HG03520 (cell line): ENCODE measurements around the gene REXO1.

Source experiments
- ATAC-seq: cut with Tn5 transposase; IDR thresholded peaks from one replicate; pipeline ENCODE4 v1.9.1; 2021; ENCODE audit warnings: mild to moderate bottlenecking, moderate library complexity; ENCODE audit not compliant: unreplicated experiment

REXO1 gene

DNA sequence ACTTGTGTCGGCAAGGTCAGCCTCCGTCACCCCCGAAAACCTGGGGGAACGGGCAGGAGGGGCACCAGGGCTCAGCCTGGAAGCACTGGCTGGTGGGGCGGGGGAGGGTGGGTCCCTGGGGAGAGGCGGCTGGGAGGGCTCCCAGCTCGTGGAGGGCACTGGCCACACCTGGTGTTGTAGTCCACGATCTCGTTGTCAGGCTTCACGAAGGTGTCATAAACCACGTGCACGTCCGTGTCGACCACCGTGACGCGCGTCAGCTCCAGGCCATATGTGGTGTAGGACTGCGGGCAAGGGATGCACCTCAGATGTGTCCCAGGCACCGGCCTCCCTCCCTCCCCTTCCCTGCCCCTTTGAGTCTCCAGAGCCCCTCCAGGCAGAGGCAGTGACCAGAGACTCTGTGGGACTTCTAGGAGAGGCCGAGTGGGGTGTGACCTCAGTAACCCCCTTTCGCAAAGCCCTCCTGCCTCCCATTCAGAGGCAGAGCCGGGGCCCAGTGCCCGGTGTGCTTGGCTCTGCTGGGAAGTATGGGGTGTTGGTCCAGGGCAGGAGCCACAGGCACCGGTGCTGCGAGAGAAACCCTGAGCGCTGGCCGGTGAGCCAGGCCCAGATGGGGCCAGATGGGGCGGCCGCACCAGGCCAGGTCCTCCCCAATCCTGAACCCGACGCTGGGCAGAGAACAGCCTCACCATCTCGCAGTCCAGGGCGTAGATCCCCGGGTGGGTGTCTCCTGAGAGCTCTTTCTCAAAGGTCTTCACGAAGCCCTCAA is 31.6 kb downstream of the REXO1 start:
- no peak for ATAC-seq

DNA sequence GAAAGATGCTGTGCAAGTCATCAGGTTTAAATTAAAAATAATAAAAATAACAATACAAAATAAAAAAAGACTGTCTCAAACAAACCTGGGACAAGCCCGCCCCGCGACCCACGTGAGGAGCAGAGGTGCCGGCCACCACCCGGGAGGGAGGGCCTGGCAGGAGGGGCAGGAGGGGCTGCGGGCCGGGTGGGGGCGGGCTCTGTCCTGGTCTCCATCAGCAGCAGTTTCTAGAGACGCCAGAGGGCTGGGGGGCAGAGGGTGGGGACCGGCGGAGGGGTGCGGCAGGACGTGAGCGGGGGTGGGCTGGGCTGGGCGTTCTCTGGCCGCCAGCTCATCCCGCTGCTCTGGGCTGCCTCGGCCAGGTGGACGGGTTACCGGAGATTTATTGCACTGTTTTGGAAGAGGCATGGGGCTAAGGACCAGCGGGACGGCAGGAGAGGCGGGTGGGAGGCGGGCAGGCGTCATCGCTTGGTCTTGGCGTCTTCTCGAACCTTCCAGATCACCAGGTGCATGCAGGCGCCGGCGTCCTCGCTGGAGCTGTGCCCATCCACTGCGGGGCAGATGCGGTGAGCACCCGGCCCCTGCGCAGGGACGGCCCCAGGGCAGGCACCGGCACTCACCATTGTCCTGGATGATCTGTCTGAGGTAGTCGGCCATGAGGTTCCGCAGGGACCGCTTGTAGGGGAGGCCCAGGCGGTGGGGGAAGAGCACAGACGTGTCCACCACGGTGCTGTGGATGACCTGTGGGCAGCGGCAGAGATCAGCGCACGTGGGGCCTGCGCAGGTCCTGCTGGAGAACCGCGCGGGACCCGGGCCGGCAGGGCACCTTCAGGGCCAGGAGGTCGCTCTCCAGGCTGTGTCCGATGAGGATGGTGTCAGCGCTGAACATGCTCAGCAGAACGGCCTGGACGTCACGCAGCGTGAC is 32.4 kb downstream of the REXO1 start:
- no peak for ATAC-seq

DNA sequence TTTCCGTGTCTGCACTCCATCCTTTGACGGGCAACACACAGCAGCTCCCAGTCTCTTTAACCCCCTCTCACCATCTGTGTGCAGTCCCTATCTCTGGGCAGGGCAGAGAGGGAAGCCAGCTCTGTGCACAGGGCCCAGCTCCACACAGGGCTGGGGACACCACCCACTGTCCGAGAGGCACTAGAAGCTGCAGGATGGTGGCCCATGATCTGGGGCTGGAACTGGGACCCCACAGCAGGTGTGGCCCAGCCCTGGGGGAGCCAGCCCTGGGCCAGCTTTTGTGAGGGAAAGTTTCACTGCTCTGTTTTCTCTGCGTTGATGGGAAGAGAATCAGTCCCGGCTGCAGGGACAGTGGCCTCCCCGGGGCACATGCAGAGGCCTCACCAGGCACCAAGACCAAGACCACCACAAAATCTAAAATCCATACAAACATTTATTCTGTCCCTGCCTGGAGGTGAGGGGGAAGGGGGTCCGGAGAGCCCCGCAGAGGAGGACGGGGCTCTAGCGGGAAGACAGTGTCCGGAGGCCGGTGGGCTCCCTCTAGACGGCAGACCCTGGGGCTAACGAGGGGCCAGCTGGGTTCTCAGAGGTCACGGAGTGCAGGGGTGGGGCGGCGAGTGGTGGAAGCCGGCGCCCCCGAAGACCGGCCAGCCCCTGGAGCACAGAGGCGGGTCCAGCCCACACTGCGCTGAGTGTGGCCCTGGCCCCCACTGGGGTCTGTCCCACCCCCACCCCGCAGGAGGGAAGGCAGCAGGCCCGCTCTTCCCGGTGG is 33.3 kb downstream of the REXO1 start:
- no peak for ATAC-seq

DNA sequence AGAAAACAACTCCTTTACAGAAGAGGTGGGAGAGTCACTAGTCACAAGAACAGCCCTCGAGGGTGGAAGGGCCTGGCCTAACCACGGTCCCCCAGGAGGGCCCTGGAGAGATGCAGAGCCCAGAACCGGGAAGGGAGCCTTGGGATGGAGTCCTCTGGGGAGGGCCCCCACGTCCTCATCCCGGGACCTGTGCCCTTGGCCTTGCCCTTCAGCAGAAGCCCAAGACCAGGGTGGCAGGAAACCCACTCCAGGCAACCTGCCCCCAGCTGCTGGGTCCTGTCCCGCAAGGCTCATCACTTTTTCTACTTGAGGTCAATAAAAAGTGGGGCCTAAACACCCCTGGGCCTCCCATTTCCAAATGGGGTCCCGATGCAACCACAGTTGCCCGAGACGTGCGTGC is 33.9 kb downstream of the REXO1 start:
- ATAC-seq = no peak

DNA sequence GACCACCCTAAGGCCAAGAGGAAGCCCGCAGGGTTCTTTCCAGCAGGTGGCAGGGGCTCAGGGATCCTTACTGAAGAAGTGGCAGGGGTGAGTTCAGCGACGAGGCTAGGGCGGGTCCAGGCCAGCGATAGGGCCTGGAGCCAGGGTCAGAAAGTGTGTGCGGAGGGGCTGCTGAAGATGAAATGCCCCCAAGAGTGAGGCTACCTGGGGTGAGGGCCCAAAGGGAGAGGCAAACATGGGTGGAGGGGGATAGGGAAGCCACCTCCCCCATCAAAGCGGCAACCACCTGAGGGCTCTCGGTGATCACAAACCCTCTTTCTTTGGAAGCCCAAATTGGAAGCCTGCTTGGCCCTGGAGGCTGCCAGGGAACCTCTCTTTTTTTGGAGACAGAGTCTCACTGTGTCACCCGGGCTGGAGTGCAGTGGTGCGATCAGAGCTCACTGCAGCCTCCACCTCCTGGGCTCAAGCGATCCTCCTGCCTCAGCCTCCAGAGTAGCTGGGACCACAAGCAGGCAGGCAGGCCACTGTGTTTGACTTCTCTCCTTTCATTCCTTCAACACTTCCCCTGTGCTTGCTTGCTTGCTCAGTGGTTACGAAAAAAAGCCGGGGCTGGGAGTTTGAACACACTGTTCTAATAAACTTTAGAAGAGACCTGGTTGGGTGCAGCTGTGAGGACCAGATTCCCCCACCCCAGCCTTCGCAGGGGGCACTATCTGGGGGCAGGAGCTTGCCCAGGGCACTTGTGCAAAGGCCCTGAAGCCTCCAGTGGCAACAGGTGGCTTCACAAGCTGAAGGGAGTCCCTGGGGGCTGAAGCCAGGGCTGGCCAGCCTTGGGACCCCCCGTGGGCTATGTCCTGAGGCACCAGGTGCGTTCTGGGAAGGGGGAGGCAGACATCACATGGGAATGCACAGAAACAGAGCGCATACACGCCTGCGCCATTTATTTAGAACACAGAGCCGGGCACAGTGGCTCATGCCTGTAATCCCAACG is 34.8 kb downstream of the REXO1 start:
- no peak for ATAC-seq

DNA sequence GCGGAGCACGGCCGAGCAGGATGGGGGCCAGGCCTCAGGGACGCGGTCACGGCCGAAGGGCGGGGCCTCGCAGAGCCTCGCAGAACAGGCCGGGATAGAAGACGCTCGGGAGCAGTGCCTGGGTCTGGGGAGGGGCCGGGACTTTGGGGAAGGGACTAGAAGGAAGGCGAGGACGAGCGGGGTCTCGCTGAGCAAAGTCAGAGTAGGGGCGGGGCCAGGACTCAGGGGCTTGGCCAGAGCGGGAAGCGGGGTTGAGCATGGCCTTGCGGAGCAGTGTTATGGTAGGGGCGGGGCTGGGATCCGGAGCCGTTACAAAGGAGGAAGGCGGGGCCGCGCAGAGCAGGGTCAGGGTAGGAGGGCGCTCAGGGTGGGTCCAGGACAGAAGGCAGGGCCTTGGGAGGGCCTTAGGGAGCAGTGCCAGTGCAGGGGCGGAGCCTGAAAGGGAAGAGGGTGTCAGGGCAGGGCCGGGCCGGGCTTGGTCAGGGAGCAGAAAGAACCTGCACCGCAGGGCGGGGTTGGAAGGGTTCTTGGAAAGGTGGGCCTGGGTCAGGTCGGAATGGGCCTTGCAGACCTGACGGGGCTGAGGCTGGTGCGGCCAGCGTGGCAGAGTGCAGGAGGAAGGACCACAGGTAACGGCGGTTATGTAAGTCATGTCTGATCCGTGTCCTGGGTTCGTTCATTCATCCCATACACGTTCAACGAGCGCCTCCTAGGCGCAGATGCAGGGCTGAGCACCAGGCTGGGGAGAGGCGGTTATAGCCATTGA is 35.7 kb downstream of the REXO1 start:
- peak; percentile 53 for ATAC-seq

DNA sequence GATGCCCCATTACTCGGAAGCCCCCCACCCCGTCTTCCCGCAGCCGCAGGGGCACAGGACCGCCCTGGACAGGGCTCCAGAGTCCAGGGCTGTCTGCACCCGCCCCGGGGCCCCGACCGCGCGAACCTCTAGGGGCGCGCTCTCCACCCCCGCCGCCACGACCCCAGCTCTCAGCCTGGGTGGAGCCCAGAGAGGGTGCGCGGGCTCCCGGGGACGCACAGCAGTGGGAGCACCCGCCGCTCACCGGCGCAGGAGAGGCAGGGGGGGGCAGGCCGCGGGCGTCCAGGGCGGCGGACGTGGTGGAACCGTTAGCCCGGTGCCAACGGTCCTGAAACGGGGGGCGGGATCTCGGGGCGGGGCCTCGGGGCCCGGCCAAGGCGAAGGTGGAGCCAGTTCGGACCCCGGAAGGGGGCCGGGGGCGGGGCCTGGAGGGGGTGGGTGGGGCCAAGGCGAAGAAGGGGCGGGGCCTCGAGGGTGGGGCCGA is 36.3 kb downstream of the REXO1 start, which contains the start of gene ATP8B3:
Gene ATP8B3, minus strand, starts transcription at position 335 of the 484 bp plus-strand sequence. CDS start 540 bp downstream, outside the sequence.
- peak; percentile 9 for ATAC-seq

DNA sequence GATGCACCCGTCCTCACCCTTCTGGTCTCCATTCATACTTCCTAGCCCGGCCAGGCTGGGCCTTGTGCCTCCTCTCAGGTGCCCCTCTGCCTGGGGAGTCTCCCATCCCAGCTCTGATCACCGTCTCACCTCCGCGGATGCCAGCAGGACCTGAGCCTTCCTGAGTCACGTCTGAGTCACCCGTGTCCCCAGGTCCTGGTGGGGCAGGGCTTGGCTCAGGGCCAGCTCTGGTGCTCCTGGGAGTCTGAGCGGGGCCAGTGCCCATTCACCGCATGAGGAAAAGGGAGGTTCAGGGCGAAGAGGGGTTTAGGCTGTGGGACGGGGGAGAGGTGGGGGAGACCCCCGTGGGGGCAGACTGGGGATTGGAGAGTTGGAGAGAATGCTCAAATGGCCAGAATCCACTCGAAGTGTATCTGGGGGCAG is 36.8 kb downstream of the REXO1 start:
- no peak for ATAC-seq

DNA sequence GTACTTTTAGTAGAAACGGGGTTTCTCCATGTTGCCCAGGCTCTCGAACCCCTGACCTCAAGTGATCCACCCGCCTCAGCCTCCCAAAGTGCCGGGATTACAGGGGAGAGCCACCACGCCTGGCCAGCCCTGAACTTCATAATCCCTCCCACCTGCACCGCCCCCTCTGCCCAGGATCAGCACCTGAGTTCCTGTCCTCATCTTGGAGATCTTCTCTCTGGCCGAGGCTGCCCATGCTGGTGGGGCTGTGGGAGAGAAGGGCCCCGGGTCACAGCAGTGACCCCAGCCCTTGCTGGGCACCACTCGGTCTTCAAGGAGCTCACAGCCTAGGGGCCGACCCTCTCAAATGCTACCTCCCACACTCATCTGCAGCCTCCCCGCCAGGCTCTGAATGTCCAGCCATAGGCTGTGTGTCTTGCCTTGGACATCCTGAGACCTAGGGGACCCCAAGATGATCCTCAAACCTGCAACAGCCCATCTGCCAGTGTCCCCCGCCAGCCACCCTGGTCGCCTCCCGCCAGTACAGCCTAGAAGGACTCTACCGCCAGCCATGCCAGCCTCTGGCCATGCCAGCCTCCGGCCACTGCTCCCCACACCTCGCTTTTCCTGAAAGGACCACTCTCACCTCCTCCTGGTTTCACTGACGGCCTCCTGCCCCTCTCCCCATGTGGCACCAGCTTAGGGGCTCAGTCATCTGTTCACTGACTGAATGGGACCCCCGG is 37.7 kb downstream of the REXO1 start:
- ATAC-seq = no peak

DNA sequence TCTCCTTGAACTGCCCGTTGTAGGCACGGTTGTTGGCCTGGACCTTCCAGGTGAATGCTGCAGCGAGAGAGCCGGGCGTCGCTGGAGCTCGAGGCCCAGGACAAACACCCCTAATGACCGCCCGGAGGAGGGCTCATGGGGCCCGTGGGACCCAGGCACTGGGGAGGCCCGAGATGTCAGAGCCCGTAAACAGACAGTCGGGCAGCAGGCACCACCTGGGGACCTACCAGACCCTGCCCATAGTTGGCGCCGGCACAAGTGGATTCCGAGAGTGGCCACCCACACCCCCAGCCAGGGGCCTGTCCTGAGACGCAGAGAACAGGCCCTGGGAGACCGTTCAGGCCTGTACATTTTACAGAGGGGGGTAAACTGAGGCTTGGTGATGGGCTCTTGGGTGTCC is 38.6 kb downstream of the REXO1 start:
- ATAC-seq = no peak

DNA sequence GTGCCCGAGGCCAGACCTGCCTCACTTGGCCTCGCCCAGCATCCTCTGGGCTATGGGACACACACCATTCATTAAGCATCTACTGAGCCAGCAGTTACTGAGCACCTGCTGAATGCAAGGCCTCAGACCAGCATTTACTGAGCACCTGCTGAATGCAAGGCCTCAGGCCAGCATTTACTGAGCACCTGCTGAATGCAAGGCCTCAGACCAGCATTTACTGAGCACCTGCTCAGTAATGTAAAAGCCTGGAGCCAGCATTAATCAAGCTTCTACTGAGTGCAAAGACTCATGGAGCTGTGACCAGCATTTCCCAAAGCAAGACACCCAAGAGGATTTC is 39.9 kb downstream of the REXO1 start:
- ATAC-seq = no peak

DNA sequence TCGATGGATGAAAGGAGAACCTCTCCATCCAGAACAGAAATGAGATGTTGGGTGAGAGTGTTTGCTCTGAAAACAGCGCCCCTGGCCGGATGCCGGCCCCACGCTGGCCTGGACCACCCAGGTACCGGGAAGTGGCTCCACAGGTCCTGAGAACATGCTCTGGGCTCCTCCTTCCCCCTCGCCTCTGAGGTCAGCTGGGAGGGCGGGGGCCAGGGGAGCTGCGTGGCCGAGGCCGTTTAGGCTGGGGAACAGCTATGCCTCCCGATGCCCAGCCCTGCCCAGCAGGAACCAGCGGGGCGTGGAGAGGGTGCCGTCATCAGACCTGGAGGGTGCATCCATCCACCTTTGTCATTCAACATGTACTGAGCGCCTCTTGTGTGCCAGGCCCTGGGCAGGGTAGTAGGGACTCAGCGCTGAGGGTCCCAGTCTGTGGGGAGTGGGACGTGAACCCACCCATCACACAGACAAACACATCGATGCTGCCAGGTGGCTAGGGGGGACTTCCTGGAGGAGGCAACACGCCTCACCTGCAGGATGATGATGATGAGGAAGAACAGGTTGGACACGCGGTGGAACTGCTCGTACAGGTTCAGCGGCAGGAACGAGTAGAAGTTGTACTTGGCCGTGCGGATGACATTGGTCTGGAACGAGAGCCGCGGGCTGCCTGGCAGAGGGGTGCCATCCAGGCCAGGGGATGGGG is 40.4 kb downstream of the REXO1 start:
- no peak for ATAC-seq

DNA sequence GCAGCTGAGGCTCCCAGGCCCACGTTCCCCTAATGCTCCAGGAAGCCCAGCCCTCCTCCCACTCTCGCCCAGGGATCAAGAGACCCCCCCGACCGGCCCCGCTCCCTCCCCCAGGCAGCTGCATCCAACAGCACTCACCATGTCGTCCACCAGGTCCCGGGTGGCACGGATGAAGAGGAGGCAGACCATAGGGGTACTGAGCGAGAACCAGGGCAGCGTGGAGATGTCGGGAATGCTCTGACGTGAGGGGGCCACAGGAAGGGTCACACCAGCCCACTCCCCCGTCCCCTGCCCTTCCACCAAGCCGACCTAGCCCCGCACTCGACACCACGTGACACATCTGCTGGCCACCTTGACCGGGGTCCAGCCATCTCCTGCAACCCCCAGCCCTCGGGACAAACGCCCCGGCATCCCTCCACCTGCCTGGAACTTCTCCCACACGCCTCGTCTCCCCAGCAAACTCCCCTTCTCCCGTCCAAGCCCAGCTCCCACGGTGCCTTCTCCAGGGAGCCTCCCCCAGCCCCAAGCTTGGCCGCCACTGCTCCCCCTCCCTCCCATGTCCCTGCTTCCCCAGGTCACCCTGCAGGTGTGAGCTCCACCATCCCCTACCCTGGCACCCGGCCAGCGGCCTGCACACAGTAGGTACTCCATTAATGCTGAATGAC is 41.1 kb downstream of the REXO1 start:
- ATAC-seq = no peak

DNA sequence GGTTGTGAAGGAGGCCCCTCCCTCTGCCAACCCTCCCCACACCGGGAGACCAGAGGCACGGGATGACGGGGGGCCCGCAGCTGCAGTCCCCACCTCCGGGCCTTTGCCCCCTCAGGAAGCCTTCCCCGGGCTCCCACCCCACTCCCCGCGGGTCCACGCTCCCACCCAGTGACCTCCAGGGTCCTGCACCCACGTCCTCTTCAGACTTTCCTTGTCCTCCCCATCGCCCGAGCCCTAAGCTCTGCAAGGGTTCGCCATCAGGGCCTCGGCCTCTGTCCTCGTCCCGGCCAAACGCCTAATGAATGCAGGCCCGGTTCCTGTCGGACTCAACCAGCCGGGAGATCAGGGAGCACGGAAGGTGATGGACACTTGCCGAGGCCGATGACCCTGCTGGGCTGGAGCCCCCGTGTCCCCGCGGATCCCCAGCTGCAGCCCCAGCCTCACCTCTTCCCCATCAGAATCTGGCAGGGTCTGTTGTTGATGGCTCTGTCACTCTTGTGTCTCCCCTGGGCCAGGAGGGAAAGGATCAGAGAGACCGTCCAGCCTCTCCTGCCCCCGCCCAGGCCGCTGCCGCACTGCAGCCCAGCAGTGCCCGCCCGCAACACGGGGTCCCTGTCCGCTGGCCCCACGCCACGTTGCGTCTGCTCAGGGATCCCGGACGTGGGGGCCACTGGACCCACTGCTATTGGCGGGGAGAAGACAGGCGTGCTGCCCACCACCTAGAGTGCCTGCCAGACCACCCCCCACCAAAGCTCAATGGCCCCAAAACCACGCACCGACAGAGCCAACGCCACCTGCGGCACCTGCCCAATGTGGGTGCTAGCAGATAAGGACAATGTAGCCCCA is 41.9 kb downstream of the REXO1 start:
- ATAC-seq = no peak

DNA sequence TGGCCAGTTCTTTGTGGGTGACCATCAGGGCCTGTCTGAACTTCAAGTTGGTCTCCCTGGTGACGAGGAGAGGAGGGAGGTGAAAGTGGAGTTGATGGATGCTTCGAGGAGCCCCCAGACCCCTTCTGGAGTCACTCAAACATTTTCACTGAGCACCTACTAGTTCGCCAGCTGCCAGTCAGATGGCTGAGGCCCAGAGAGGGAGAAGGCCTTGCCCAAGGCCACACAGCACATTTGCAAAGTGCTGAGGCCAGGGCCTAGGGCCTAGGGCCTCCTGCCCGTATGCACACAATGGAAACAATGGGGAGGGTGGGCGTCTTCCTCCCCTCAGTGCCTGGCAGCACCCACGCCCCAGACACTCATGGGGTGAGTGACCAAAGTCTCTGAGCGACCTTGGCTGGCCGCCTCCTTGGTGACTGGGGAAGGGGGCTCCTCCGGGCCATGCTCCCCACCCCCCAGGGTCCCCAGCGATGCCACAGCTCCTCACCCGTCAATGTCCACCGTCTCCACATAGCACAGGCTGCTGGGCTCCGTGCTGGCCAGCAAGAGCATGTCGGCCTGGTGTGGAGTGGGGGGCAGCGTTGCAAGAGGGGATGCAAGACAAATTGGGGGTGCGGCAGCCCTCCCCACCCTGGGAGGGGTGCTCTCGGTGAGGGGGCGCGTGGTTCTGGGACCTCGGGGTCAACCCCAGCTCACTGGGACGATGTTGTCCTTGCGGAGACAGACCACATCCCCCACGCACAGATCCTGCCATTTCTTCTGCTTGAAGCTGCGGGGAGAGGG is 42.7 kb downstream of the REXO1 start:
- no peak for ATAC-seq

DNA sequence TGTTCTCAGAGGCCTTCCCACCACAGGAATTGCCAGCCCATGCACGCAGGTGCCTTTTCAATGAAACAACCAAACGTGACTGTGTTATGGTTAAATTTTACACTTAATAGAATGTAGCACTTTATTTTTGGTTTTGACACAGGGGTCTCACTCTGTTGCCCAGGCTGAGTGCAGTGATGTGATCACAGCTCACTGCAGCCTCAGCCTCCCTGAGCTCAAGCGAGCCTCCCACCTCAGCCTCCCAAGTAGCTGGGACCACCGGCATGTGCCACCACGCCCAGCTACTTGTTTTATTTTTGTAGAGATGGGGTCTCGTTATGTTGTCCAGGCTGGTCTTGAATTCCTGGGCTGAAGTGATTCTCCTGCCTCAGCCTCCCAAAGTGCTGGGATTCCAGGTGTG is 43.4 kb downstream of the REXO1 start:
- ATAC-seq = no peak
